ENCODE measurements around the gene STYX.

The STYX gene

GRCh38 chr14:52695481-52696091, 34.4 kb upstream of the STYX start, which contains the start of gene ERO1A:
ERO1A (minus strand) TSS chr14:52695558; CDS start chr14:52695481, 77 bp downstream.
- Histone ChIP-seq H3K4me1 (ENCODE audit: insufficient read depth, poor library complexity, severe bottlenecking) (peaks cover 46% of the 10 kb centered on the region), H3K27ac (ENCODE audit: poor library complexity, severe bottlenecking) (peak within 1 kb of the TSS; percentile 88), H3K27me3 (ENCODE audit: insufficient read depth, poor library complexity, severe bottlenecking) (no peaks in the 10 kb centered on the region), H3K4me3 (ENCODE audit: severe bottlenecking) (peak within 1 kb of the TSS; percentile 85), H3K9me3 (ENCODE audit: severe bottlenecking) (no peaks in the 10 kb centered on the region), H3K36me3 (ENCODE audit: low read depth) (peaks cover 20% of the 10 kb centered on the region)
- peak; percentile 78 for ATAC-seq (ENCODE audit: low read depth)
- peak; percentile 20 for TF ChIP-seq CTCF (IDR thresholded peaks at IDR 0.05; ENCODE audit: poor library complexity, severe bottlenecking)
- DNase-seq (ENCODE audit: low spot score), result peak; percentile 89

GRCh38 chr14:52700701-52701172, 29.2 kb upstream of the STYX start:
- Histone ChIP-seq H3K4me1 (ENCODE audit: insufficient read depth, poor library complexity, severe bottlenecking) (peaks cover 38% of the 10 kb centered on the region), H3K9me3 (ENCODE audit: severe bottlenecking) (no peaks in the 10 kb centered on the region), H3K27ac (ENCODE audit: poor library complexity, severe bottlenecking) (peak overlapping the region; percentile 96), H3K36me3 (ENCODE audit: low read depth) (no peaks in the 10 kb centered on the region), H3K4me3 (ENCODE audit: severe bottlenecking) (no peak overlapping the region), H3K27me3 (ENCODE audit: insufficient read depth, poor library complexity, severe bottlenecking) (no peaks in the 10 kb centered on the region)
- ATAC-seq (ENCODE audit: low read depth), result peak; percentile 80
- no peak for DNase-seq (ENCODE audit: low spot score)
- no peak for TF ChIP-seq CTCF (IDR thresholded peaks at IDR 0.05; ENCODE audit: poor library complexity, severe bottlenecking)

- H3K4me1 ChIP-seq (ENCODE audit: insufficient read depth, poor library complexity, severe bottlenecking), result peaks cover 39% of the 10 kb centered on the region
- H3K36me3 ChIP-seq (ENCODE audit: low read depth), result no peaks in the 10 kb centered on the region
- H3K27me3 ChIP-seq (ENCODE audit: insufficient read depth, poor library complexity, severe bottlenecking), result no peaks in the 10 kb centered on the region
- no peak for TF ChIP-seq CTCF (IDR thresholded peaks at IDR 0.05; ENCODE audit: poor library complexity, severe bottlenecking)
- ATAC-seq (ENCODE audit: low read depth) (peak; percentile 22), DNase-seq (ENCODE audit: low spot score) (no peak)
- H3K27ac ChIP-seq (ENCODE audit: poor library complexity, severe bottlenecking), result peak overlapping the region; percentile 96
- no peaks in the 10 kb centered on the region for H3K9me3 ChIP-seq (ENCODE audit: severe bottlenecking)
- H3K4me3 ChIP-seq (ENCODE audit: severe bottlenecking), result no peak overlapping the region
Observed at GRCh38 chr14:52701223-52701622, 28.7 kb upstream of the STYX start.

- ATAC-seq (ENCODE audit: low read depth), result peak; percentile 62
- peak; percentile 85 for DNase-seq (ENCODE audit: low spot score)
Observed at GRCh38 chr14:52703225-52703624, 26.7 kb upstream of the STYX start.

More at GRCh38 chr14:52703225-52703624, 26.7 kb upstream of the STYX start:
- H3K27me3 ChIP-seq (ENCODE audit: insufficient read depth, poor library complexity, severe bottlenecking), result no peaks in the 10 kb centered on the region
- peaks cover 44% of the 10 kb centered on the region for H3K4me1 ChIP-seq (ENCODE audit: insufficient read depth, poor library complexity, severe bottlenecking)
- peak overlapping the region; percentile 96 for H3K27ac ChIP-seq (ENCODE audit: poor library complexity, severe bottlenecking)
- no peaks in the 10 kb centered on the region for H3K9me3 ChIP-seq (ENCODE audit: severe bottlenecking)
- peaks cover 1% of the 10 kb centered on the region for H3K36me3 ChIP-seq (ENCODE audit: low read depth)
- no peak for TF ChIP-seq CTCF (IDR thresholded peaks at IDR 0.05; ENCODE audit: poor library complexity, severe bottlenecking)
- H3K4me3 ChIP-seq (ENCODE audit: severe bottlenecking), result no peak overlapping the region

All from RWPE2 (cell line).